ENCODE results near the gene STX2.

DNA sequence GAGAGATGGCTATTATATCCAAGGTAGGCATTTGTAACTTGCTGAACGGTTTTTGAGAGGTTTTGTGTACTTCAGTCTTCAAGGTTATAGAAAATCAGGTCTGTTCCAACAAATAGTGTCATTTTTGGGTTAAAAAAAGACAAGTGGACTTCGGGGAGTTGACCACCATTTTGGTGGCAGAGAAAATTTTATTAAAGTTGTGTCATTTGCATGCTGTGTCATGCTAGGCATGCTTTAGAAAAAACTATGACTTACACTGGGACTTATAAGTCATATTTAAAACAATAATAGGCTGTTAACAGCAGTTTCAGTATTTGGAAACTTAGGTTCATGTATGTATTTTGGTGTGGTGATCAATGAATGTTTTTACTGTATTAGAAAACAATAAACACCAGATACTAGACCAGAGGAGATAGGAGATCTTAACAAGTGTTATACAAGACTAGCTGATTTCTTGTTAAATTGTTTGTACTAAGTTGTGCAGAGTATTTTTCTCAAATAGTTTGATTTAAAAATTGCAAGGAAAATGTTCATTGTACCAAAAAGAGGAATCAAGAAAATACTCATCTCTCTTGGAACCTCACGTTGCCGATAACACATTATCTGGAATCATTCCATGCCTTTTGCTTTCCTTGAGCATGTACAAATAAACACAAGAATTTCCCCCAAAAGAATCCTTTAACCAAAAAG is 34.2 kb upstream of the STX2 start:
- TF ChIP-seq, protein P1, sequence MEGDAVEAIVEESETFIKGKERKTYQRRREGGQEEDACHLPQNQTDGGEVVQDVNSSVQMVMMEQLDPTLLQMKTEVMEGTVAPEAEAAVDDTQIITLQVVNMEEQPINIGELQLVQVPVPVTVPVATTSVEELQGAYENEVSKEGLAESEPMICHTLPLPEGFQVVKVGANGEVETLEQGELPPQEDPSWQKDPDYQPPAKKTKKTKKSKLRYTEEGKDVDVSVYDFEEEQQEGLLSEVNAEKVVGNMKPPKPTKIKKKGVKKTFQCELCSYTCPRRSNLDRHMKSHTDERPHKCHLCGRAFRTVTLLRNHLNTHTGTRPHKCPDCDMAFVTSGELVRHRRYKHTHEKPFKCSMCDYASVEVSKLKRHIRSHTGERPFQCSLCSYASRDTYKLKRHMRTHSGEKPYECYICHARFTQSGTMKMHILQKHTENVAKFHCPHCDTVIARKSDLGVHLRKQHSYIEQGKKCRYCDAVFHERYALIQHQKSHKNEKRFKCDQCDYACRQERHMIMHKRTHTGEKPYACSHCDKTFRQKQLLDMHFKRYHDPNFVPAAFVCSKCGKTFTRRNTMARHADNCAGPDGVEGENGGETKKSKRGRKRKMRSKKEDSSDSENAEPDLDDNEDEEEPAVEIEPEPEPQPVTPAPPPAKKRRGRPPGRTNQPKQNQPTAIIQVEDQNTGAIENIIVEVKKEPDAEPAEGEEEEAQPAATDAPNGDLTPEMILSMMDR (IDR thresholded peaks at IDR 0.05): no peak
- TF ChIP-seq POLR2A (IDR thresholded peaks at IDR 0.05): no peak
